H1 (cell line): ENCODE data around the gene PDE4D. TPM values are rescaled to one million over a fixed set of nuclear protein-coding genes. Genes with fewer than 3 reads are reported as not detected.

Source experiments
- CTCF ChIA-PET: fragments of 300-600 bp; sonication (Branson Sonifier 250); formaldehyde crosslinking; loops from one replicate; lab custom pipeline; 2021; ENCODE audit not compliant: partially characterized antibody; lab: Charles Lee
- POLR2A ChIA-PET: fragments of 300-600 bp; sonication (Branson Sonifier 250); formaldehyde crosslinking; loops from one replicate; lab custom pipeline; 2021; ENCODE audit warnings: inconsistent platforms; ENCODE audit not compliant: partially characterized antibody; lab: Charles Lee
- DNase-seq, 2 experiments: peaks; one replicate each; pipeline versions ENCODE4 v3.0.0 to v3.0.0-alpha.2; 2010 to 2022; ENCODE audit warnings: low spot score in 2 of 2, low read depth in 1 of 2, mixed read lengths in 1 of 2
- FAIRE-seq: peaks from 2 replicates; lab custom pipeline; 2011; peaks lifted over from hg19 to GRCh38; lab: Jason Lieb, UNC
- H2AFZ ChIP-seq: 2 replicates; pipeline ENCODE4 v1.8.1; 2012; ENCODE audit warnings: low read length, inconsistent platforms
- H2AK5ac ChIP-seq: 2 replicates; pipeline ENCODE4 v1.6.1; 2013; ENCODE audit warnings: low read depth, low read length
- H2BK120ac ChIP-seq: replicated peaks from 2 replicates; pipeline ENCODE3; 2013; ENCODE audit warnings: low read depth, low read length, inconsistent platforms
- H2BK12ac ChIP-seq: 2 replicates; pipeline ENCODE4 v1.6.1; 2013; ENCODE audit warnings: low read depth, low read length
- H2BK15ac ChIP-seq: 2 replicates; pipeline ENCODE4 v1.6.1; 2013; ENCODE audit warnings: low read length
- H2BK20ac ChIP-seq: 2 replicates; pipeline ENCODE4 v1.6.1; 2013; ENCODE audit warnings: low read length
- H2BK5ac ChIP-seq: 2 replicates; pipeline ENCODE4 v1.6.1; 2013; ENCODE audit warnings: low read depth, low read length
- H3K14ac ChIP-seq: 2 replicates; pipeline ENCODE4 v1.6.1; 2013; ENCODE audit warnings: inconsistent platforms; ENCODE audit not compliant: insufficient read length
- H3K18ac ChIP-seq: 2 replicates; pipeline ENCODE4 v1.6.1; 2013; ENCODE audit warnings: low read length; ENCODE audit errors: extremely low read depth
- H3K23ac ChIP-seq: 2 replicates; pipeline ENCODE4 v1.6.1; 2013; ENCODE audit warnings: inconsistent platforms; ENCODE audit not compliant: insufficient read length
- H3K23me2 ChIP-seq: 2 replicates; pipeline ENCODE4 v1.6.1; 2013; ENCODE audit warnings: low read depth, low read length
- H3K27ac ChIP-seq: 2 replicates; pipeline ENCODE4 v1.6.1; 2011; ENCODE audit warnings: low read depth, low read length, inconsistent platforms
- H3K27me3 ChIP-seq, 4 experiments: replicated peaks in 1 of 4; 1 replicate in 1 of 4; 2 replicates in 3 of 4; pipeline versions ENCODE4 v1.6.1 to v1.8.1; 2011 to 2013; ENCODE audit warnings: low read length in 3 of 4, mild to moderate bottlenecking in 3 of 4, inconsistent platforms in 2 of 4, mixed read lengths in 2 of 4, moderate library complexity in 1 of 4; ENCODE audit not compliant: control insufficient read depth in 3 of 4, insufficient read depth in 3 of 4; ENCODE audit errors: extremely low read depth in 1 of 4
- H3K36me3 ChIP-seq, 4 experiments: 2 replicates each; pipeline versions ENCODE4 v1.6.1 to v1.8.1; 2011 to 2013; ENCODE audit warnings: mild to moderate bottlenecking in 4 of 4, low read length in 3 of 4, moderate library complexity in 2 of 4, control low read depth in 1 of 4, inconsistent platforms in 1 of 4; ENCODE audit not compliant: insufficient read depth in 4 of 4, control insufficient read depth in 2 of 4
- H3K4ac ChIP-seq: replicated peaks from 2 replicates; pipeline ENCODE3; 2013; ENCODE audit warnings: low read length, low read depth, mixed read lengths, inconsistent platforms; ENCODE audit not compliant: insufficient read length
- H3K4me1 ChIP-seq, 4 experiments: replicated peaks in 1 of 4; 1 replicate in 1 of 4; 2 replicates in 3 of 4; pipeline versions ENCODE4 v1.6.1 to v1.8.1; 2011 to 2013; ENCODE audit warnings: low read length in 3 of 4, inconsistent platforms in 2 of 4, mixed read lengths in 1 of 4; ENCODE audit not compliant: insufficient read depth in 4 of 4, control insufficient read depth in 3 of 4
- H3K4me2 ChIP-seq, 2 experiments: 2 replicates each; pipeline versions ENCODE4 v1.6.1 to v1.8.1; 2011 to 2013; ENCODE audit warnings: low read depth in 2 of 2, low read length in 2 of 2, control low read depth in 1 of 2, inconsistent platforms in 1 of 2, mild to moderate bottlenecking in 1 of 2; ENCODE audit not compliant: insufficient read depth in 1 of 2
- H3K4me3 ChIP-seq, 4 experiments: fragments of 200-600, 300-600 bp in 1 of 4; sonication (generic), shearing (Covaris generic), sonication (Bioruptor Twin) in 1 of 4; 2 replicates each; pipeline versions ENCODE4 v1.5.1 to v1.8.1; 2011 to 2016; ENCODE audit warnings: low read length in 4 of 4, low read depth in 3 of 4, control low read depth in 2 of 4, inconsistent platforms in 2 of 4, mild to moderate bottlenecking in 2 of 4, mixed read lengths in 1 of 4, moderate library complexity in 1 of 4; ENCODE audit not compliant: insufficient read depth in 2 of 4; ENCODE audit errors: extremely low read depth in 1 of 4
- H3K56ac ChIP-seq: replicated peaks from 2 replicates; pipeline ENCODE3; 2013; ENCODE audit warnings: low read depth, mild to moderate bottlenecking, mixed read lengths, low read length, inconsistent platforms; ENCODE audit not compliant: insufficient read length
- H3K79me1 ChIP-seq: 2 replicates; pipeline ENCODE4 v1.6.1; 2013; ENCODE audit warnings: low read depth, low read length, control low read depth
- H3K79me2 ChIP-seq, 2 experiments: 2 replicates each; pipeline versions ENCODE4 v1.6.1 to v1.8.1; 2012 to 2013; ENCODE audit warnings: low read length in 2 of 2, mild to moderate bottlenecking in 2 of 2, inconsistent platforms in 1 of 2; ENCODE audit not compliant: insufficient read depth in 2 of 2, control insufficient read depth in 1 of 2
- H3K9ac ChIP-seq, 4 experiments: replicated peaks in 1 of 4; 1 replicate in 1 of 4; 2 replicates in 3 of 4; pipeline versions ENCODE4 v1.6.1 to v1.8.1; 2011 to 2013; ENCODE audit warnings: low read depth in 3 of 4, low read length in 3 of 4, control low read depth in 2 of 4, mild to moderate bottlenecking in 2 of 4, moderate library complexity in 2 of 4, inconsistent platforms in 1 of 4; ENCODE audit errors: extremely low read depth in 1 of 4
- H3K9me3 ChIP-seq, 2 experiments: 2 replicates each; pipeline versions ENCODE4 v1.6.1 to v1.8.1; 2012 to 2013; ENCODE audit warnings: mild to moderate bottlenecking in 2 of 2, moderate library complexity in 2 of 2, control low read depth in 1 of 2, inconsistent platforms in 1 of 2, low read depth in 1 of 2, low read length in 1 of 2, mixed read lengths in 1 of 2; ENCODE audit not compliant: insufficient read depth in 2 of 2
- H4K20me1 ChIP-seq, 2 experiments: replicated peaks in 1 of 2; 2 replicates each; pipeline versions ENCODE3 to v1.8.1; 2011 to 2013; ENCODE audit warnings: inconsistent platforms in 2 of 2, low read length in 2 of 2, mild to moderate bottlenecking in 1 of 2; ENCODE audit not compliant: insufficient read depth in 2 of 2, control insufficient read depth in 1 of 2
- H4K5ac ChIP-seq: 2 replicates; pipeline ENCODE4 v1.6.1; 2013; ENCODE audit warnings: low read length, low read depth, mixed read lengths, inconsistent platforms; ENCODE audit not compliant: insufficient read length
- H4K8ac ChIP-seq: 2 replicates; pipeline ENCODE4 v1.8.0; 2013; ENCODE audit warnings: mild to moderate bottlenecking, moderate library complexity, low read length, inconsistent platforms; ENCODE audit not compliant: insufficient read depth; ENCODE audit errors: extremely low read depth
- H4K91ac ChIP-seq: replicated peaks from 2 replicates; pipeline ENCODE3; 2013; ENCODE audit warnings: low read length, mixed read lengths, inconsistent platforms; ENCODE audit not compliant: insufficient read length
- ATF3 ChIP-seq: IDR thresholded peaks from 2 replicates; pipeline ENCODE4 v1.6.1; 2011; ENCODE audit warnings: low read depth, mild to moderate bottlenecking, low read length; ENCODE audit not compliant: insufficient read depth
- BRCA1 ChIP-seq: IDR thresholded peaks from 2 replicates; pipeline ENCODE4 v1.6.1; 2012; ENCODE audit warnings: low read depth, low read length, improper control_type of control experiment
- EGR1 ChIP-seq: IDR thresholded peaks from 2 replicates; pipeline ENCODE4 v1.6.1; 2011; ENCODE audit warnings: low read depth, low read length, borderline replicate concordance
- FOSL1 ChIP-seq: IDR thresholded peaks from 2 replicates; pipeline ENCODE4 v1.6.1; 2011; ENCODE audit warnings: mild to moderate bottlenecking, low read depth, low read length, moderate library complexity; ENCODE audit not compliant: insufficient read depth
- HDAC2 ChIP-seq, 2 experiments: fragments of 300-600 bp in 1 of 2; sonication (generic) in 1 of 2; IDR thresholded peaks; 2 replicates each; pipeline ENCODE4 v1.6.1; 2011 to 2012; ENCODE audit warnings: low read depth in 2 of 2, low read length in 2 of 2, mild to moderate bottlenecking in 2 of 2, moderate library complexity in 2 of 2, borderline replicate concordance in 1 of 2, inconsistent platforms in 1 of 2
- KDM1A ChIP-seq: fragments of 200-600, 300-600 bp; sonication (generic); IDR thresholded peaks from 2 replicates; pipeline ENCODE4 v1.7.1; 2016; ENCODE audit warnings: mild to moderate bottlenecking, low read length, borderline replicate concordance
- KDM5A ChIP-seq: fragments of 200-600 bp; IDR thresholded peaks from 2 replicates; pipeline ENCODE4 v1.7.1; 2012; ENCODE audit warnings: mild to moderate bottlenecking, low read length, inconsistent platforms, mixed read lengths
- RXRA ChIP-seq: IDR thresholded peaks from 2 replicates; pipeline ENCODE4 v1.6.1; 2011; ENCODE audit warnings: low read depth, mild to moderate bottlenecking, low read length, moderate library complexity; ENCODE audit not compliant: insufficient read depth
- SIX5 ChIP-seq: IDR thresholded peaks from 2 replicates; pipeline ENCODE4 v1.6.1; 2011; ENCODE audit warnings: mild to moderate bottlenecking, low read depth, low read length
- WGBS, 2 experiments: shearing (Covaris generic) in 1 of 2; methylation state at CpG; one replicate each; pipeline versions ENCODE4 v1.1.6 to v1.1.7; 2013 to 2015; ENCODE audit warnings: low lambda C conversion rate in 2 of 2, mixed read lengths in 2 of 2, inconsistent platforms in 1 of 2, low coverage in 1 of 2, missing lambda C conversion rate in 1 of 2; ENCODE audit not compliant: insufficient replicate concordance in 2 of 2, insufficient coverage in 1 of 2, insufficient read length in 1 of 2; ENCODE audit errors: extremely low coverage in 1 of 2, missing lambda C conversion rate in 1 of 2; 5-methylcytosine and 5-hydroxymethylcytosine counted together
- polyA plus RNA-seq, 7 experiments: library from polyadenylated mRNA; depleted of rRNA in 3 of 7; stranded (reverse) in 5 of 7; unstranded in 2 of 7; fragments of >200 nt in 5 of 7; fragments of 200-250 nt in 2 of 7; gene quantifications; 1 replicate in 5 of 7; 2 replicates in 1 of 7; 4 replicates in 1 of 7; pipeline versions ENCODE4 v1.2.1 to v1.2.3, GENCODE V29; 2011 to 2013; ENCODE audit warnings: missing spikeins in 2 of 7, mixed read lengths in 2 of 7
- total RNA-seq: library from RNA; stranded (reverse); fragmentation: NEBNext Ultra II Directional; extraction: Animal tissue kit (Norgen Biotek cat#: 25700); gene quantifications from 2 replicates; pipeline ENCODE4 v1.2.1, GENCODE V29; 2021

PDE4D gene
- total and polyA plus RNA-seq, 2 of the 8 experiments (the other 6 are each of a cell fraction or from before 2014, with no cell fraction given) = 2.3 to 3.7 TPM

GRCh38 chr5:58932057-58932612 lies 961.4 kb downstream of the PDE4D start:
- no peak overlapping the region for H2BK5ac ChIP-seq

More at GRCh38 chr5:58932057-58932612, 961.4 kb downstream of the PDE4D start:
- WGBS, 2 experiments = 87% methylated on average over 4 of the region's 4 CpGs; no CpG with 5 or more reads in 1 of the 2 experiments
- no peak overlapping the region for H3K4me3 ChIP-seq
- H3K4me1 ChIP-seq = peaks cover 3 to 8% (median 6%) of the 10 kb centered on the region in 4 experiments; a peak in 5 of 7 replicates
- no peak overlapping the region for H2BK20ac ChIP-seq
- no peak overlapping the region for H2AK5ac ChIP-seq
- no peaks in the 10 kb centered on the region for H3K79me2 ChIP-seq
- H3K4me2 ChIP-seq = no peak overlapping the region
- H2BK12ac ChIP-seq = no peak overlapping the region
- H3K18ac ChIP-seq = no peak overlapping the region
- H4K5ac ChIP-seq = no peak overlapping the region
- no peak overlapping the region for H3K4ac ChIP-seq
- no peaks in the 10 kb centered on the region for H3K23me2 ChIP-seq
- DNase-seq = no peak
- no peak overlapping the region for H2BK120ac ChIP-seq
- no peaks in the 10 kb centered on the region for H3K27me3 ChIP-seq
- no peak for TF ChIP-seq HDAC2 (IDR thresholded peaks at IDR 0.05; ENCODE audit: borderline replicate concordance in 1 of 2, low read depth in 2 of 2, low read length in 2 of 2)
- TF ChIP-seq EGR1 = no peak
- no peak for TF ChIP-seq KDM5A
- no peak for TF ChIP-seq FOSL1
- TF ChIP-seq BRCA1 = no peak
- TF ChIP-seq SIX5 = no peak
- no peak for TF ChIP-seq RXRA
- TF ChIP-seq ATF3 = no peak
- TF ChIP-seq KDM1A = no peak
- TF ChIP-seq, all 59 proteins: peak for 0
- no peaks in the 10 kb centered on the region for H4K20me1 ChIP-seq
- no peak overlapping the region for H2AFZ ChIP-seq
- no peaks in the 10 kb centered on the region for H3K36me3 ChIP-seq
- no peak overlapping the region for H2BK15ac ChIP-seq
- no peak for FAIRE-seq
- no peak overlapping the region for H4K91ac ChIP-seq
- no peak overlapping the region for H3K56ac ChIP-seq
- H3K27ac ChIP-seq = no peak overlapping the region
- ChIA-PET CTCF (interaction anchor here (0.6 kb wide), 1 partner anchor 28 kb away, joined by 3 read pairs; no protein-coding TSS in a partner anchor), POLR2A (interaction anchor here (1.1 kb wide), 1 partner anchor 10 kb away, joined by 3 read pairs; no protein-coding TSS in a partner anchor)
- no peak overlapping the region for H3K14ac ChIP-seq
- no peak overlapping the region for H3K9ac ChIP-seq
- H3K23ac ChIP-seq = no peak overlapping the region
- no peaks in the 10 kb centered on the region for H3K79me1 ChIP-seq
- no peak overlapping the region for H4K8ac ChIP-seq
- H3K9me3 ChIP-seq = no peaks in the 10 kb centered on the region
